Epithelial cell of umbilical artery (primary cell): ENCODE results near the gene ASB2. TPM values are rescaled to one million over a fixed set of nuclear protein-coding genes. Genes with fewer than 3 reads are reported as not detected.

Experiments
- total RNA-seq: library from RNA; depleted of rRNA; stranded (reverse); fragments of >200 nt; gene quantifications from 2 replicates; pipeline ENCODE4 v1.2.3, GENCODE V29; 2014

Gene ASB2, protein sequence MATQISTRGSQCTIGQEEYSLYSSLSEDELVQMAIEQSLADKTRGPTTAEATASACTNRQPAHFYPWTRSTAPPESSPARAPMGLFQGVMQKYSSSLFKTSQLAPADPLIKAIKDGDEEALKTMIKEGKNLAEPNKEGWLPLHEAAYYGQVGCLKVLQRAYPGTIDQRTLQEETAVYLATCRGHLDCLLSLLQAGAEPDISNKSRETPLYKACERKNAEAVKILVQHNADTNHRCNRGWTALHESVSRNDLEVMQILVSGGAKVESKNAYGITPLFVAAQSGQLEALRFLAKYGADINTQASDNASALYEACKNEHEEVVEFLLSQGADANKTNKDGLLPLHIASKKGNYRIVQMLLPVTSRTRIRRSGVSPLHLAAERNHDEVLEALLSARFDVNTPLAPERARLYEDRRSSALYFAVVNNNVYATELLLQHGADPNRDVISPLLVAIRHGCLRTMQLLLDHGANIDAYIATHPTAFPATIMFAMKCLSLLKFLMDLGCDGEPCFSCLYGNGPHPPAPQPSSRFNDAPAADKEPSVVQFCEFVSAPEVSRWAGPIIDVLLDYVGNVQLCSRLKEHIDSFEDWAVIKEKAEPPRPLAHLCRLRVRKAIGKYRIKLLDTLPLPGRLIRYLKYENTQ
- total RNA-seq = not detected in 2 replicates

DNA sequence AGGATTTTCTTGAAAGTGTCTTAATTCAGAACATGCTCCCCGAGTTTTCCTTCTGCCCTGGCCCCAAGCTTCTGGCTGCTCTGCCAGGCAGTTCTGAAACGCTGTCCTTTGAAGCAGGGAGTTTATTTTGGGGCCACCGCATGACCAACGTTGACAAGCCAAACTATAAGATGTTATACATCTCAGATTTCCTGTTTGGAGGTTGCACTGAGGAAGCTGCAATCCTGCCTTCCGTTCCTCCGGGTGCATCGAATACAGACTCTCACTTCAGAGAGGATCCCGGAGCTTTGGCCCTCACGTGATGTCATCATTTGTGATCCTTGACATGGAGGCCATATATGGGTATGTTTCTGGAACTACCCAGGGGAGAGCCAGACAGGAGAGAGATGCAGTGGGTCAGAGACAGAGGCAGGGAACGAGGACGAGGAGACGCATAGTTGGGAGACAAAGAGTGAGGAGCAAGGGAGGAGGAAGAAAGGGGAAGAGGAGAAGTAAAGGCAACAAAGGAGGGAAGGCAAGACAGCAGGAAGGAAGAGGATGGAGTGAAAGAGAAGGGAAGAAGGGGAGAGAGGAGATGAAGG is at the start of gene ASB2:
Gene ASB2 (minus strand): TSS at position 94 of the 581 bp plus-strand sequence. CDS start 12,031 bp downstream, outside the sequence.

GRCh38 chr14:93997082-93997481 is 20.7 kb upstream of the ASB2 start, which contains the start of gene CCDC197:
Gene CCDC197 (plus strand): TSS chr14:93997301. CDS start chr14:93998132, 831 bp downstream.

GRCh38 chr14:93926873-93927799 is 49.2 kb downstream of the ASB2 start, which contains the start of gene FAM181A:
Gene FAM181A (plus strand): TSS chr14:93927344. CDS start chr14:93928286, 942 bp downstream.

Other genes with a start within 250 kb of the ASB2 start
- not detected in 2 replicates for gene PRIMA1, start 188.1 kb downstream of the ASB2 start, total RNA-seq
- gene FAM181A, start 49.2 kb downstream of the ASB2 start, total RNA-seq = not detected in 2 replicates
- not detected in 2 replicates for gene CCDC197, start 20.7 kb upstream of the ASB2 start, total RNA-seq
- gene OTUB2, start 49.8 kb upstream of the ASB2 start, total RNA-seq = 0.76 and 0.97 TPM in 2 replicates
- 96.1 and 108 TPM in 2 replicates for gene DDX24, start 104.6 kb upstream of the ASB2 start, total RNA-seq
- 14.9 and 27.1 TPM in 2 replicates for gene IFI27L1, start 104.7 kb upstream of the ASB2 start, total RNA-seq
- gene IFI27, start 134.2 kb upstream of the ASB2 start, total RNA-seq = 748 and 4,526 TPM in 2 replicates
- gene IFI27L2, start 153.0 kb upstream of the ASB2 start, total RNA-seq = 84.1 and 85.7 TPM in 2 replicates
- under 0.01 TPM in 2 replicates for gene PPP4R4, start 197.8 kb upstream of the ASB2 start, total RNA-seq